Liver (tissue), 9 donors: ENCODE results near the gene SLC6A16. TPM values are rescaled to one million over a fixed set of nuclear protein-coding genes. Genes with fewer than 3 reads are reported as not detected.

Experiments used
- DNase-seq: peaks from one replicate; pipeline ENCODE4 v3.0.0-alpha.2; 2017; ENCODE audit warnings: low spot score
- H3K27ac ChIP-seq, 2 donors: one replicate each; pipeline ENCODE4 v1.7.0; 2013; ENCODE audit warnings: inconsistent platforms in 2 of 2, low read length in 2 of 2, control low read depth in 1 of 2, low read depth in 1 of 2, mild to moderate bottlenecking in 1 of 2
- H3K27me3 ChIP-seq, 4 donors: one replicate each; pipeline versions ENCODE4 v1.6.1 to v1.7.0; 2013; ENCODE audit warnings: low read length in 3 of 4, inconsistent platforms in 1 of 4, mild to moderate bottlenecking in 1 of 4, moderate library complexity in 1 of 4; ENCODE audit not compliant: control insufficient read depth in 4 of 4, insufficient read depth in 4 of 4
- H3K36me3 ChIP-seq, 4 donors: one replicate each; pipeline versions ENCODE4 v1.6.1 to v1.7.0; 2013; ENCODE audit warnings: low read length in 3 of 4, mild to moderate bottlenecking in 3 of 4, low read depth in 1 of 4, moderate library complexity in 1 of 4; ENCODE audit not compliant: control insufficient read depth in 4 of 4, insufficient read depth in 3 of 4
- H3K4me1 ChIP-seq, 4 donors: one replicate each; pipeline versions ENCODE4 v1.6.1 to v1.7.0; 2013; ENCODE audit warnings: low read length in 3 of 4, mild to moderate bottlenecking in 3 of 4, moderate library complexity in 1 of 4; ENCODE audit not compliant: control insufficient read depth in 4 of 4, insufficient read depth in 4 of 4
- H3K4me3 ChIP-seq, 3 donors: one replicate each; pipeline versions ENCODE4 v1.6.1 to v1.7.0; 2013; ENCODE audit warnings: low read length in 3 of 3, control low read depth in 1 of 3, low read depth in 1 of 3, mild to moderate bottlenecking in 1 of 3
- H3K9ac ChIP-seq, 2 donors: one replicate each; pipeline ENCODE4 v1.7.0; 2013; ENCODE audit warnings: low read length in 2 of 2, mild to moderate bottlenecking in 2 of 2, moderate library complexity in 2 of 2, control low read depth in 1 of 2, low read depth in 1 of 2
- H3K9me3 ChIP-seq, 4 donors: one replicate each; pipeline versions ENCODE4 v1.6.1 to v1.7.0; 2013; ENCODE audit warnings: low read length in 3 of 4; ENCODE audit not compliant: control insufficient read depth in 4 of 4
- ATF3 ChIP-seq: IDR thresholded peaks from 2 replicates; pipeline ENCODE4 v1.6.1; 2016; ENCODE audit warnings: antibody characterized with exemption
- CTCF ChIP-seq: fragments of 150-350 bp; IDR thresholded peaks from 2 replicates; pipeline ENCODE4 v1.5.1; 2017; ENCODE audit warnings: improper control_type of control experiment, low read depth, low read length; ENCODE audit not compliant: missing input control
- EGR1 ChIP-seq, 2 donors: IDR thresholded peaks; 2 replicates each; pipeline ENCODE4 v1.6.1; 2016 to 2018; ENCODE audit warnings: antibody characterized with exemption in 2 of 2, low read depth in 2 of 2
- FOXA1 ChIP-seq: IDR thresholded peaks from 2 replicates; pipeline ENCODE4 v1.6.1; 2016; ENCODE audit warnings: antibody characterized with exemption
- FOXA2 ChIP-seq: IDR thresholded peaks from 2 replicates; pipeline ENCODE4 v1.6.1; 2016; ENCODE audit warnings: antibody characterized with exemption
- GABPA ChIP-seq, 2 donors: IDR thresholded peaks in 1 of 2; conservative IDR thresholded peaks in 1 of 2; 2 replicates each; pipeline ENCODE4 v1.6.1; 2016; ENCODE audit warnings: antibody characterized with exemption in 2 of 2, mild to moderate bottlenecking in 1 of 2, moderate library complexity in 1 of 2
- HNF4A ChIP-seq, 2 donors: conservative IDR thresholded peaks; 2 replicates each; pipeline ENCODE4 v1.6.1; 2016; ENCODE audit warnings: antibody characterized with exemption in 2 of 2, mild to moderate bottlenecking in 2 of 2
- HNF4G ChIP-seq: IDR thresholded peaks from 2 replicates; pipeline ENCODE4 v1.6.1; 2016; ENCODE audit warnings: antibody characterized with exemption
- JUND ChIP-seq, 2 donors: IDR thresholded peaks; 2 replicates each; pipeline ENCODE4 v1.6.1; 2016; ENCODE audit warnings: antibody characterized with exemption in 2 of 2
- MAX ChIP-seq: IDR thresholded peaks from 2 replicates; pipeline ENCODE4 v1.6.1; 2016; ENCODE audit warnings: antibody characterized with exemption
- NR2F2 ChIP-seq: IDR thresholded peaks from 2 replicates; pipeline ENCODE4 v1.6.1; 2016; ENCODE audit warnings: antibody characterized with exemption
- RXRA ChIP-seq, 2 donors: IDR thresholded peaks; 2 replicates each; pipeline ENCODE4 v1.6.1; 2017 to 2018; ENCODE audit warnings: antibody characterized with exemption in 2 of 2, mild to moderate bottlenecking in 1 of 2
- SP1 ChIP-seq: IDR thresholded peaks from 2 replicates; pipeline ENCODE4 v1.6.1; 2018; ENCODE audit warnings: antibody characterized with exemption, mild to moderate bottlenecking
- TAF1 ChIP-seq: conservative IDR thresholded peaks from 2 replicates; pipeline ENCODE4 v1.6.1; 2016; ENCODE audit warnings: antibody characterized with exemption, mild to moderate bottlenecking
- YY1 ChIP-seq: IDR thresholded peaks from 2 replicates; pipeline ENCODE4 v1.6.1; 2016; ENCODE audit warnings: antibody characterized with exemption, mild to moderate bottlenecking
- ZBTB33 ChIP-seq: IDR thresholded peaks from 2 replicates; pipeline ENCODE4 v1.6.1; 2016; ENCODE audit warnings: antibody characterized with exemption
- WGBS: extraction: QIAGEN DNeasy Blood & Tissue Kit; methylation state at CpG from one replicate; pipeline ENCODE4 v1.1.7; 2013; 5-methylcytosine and 5-hydroxymethylcytosine counted together
- polyA plus RNA-seq, 2 donors: library from polyadenylated mRNA; stranded (reverse) in 1 of 2; unstranded in 1 of 2; fragments of 200-250 nt in 1 of 2; fragments of >200 nt in 1 of 2; fragmentation: Nextera tagmentation in 1 of 2; extraction: Ambion mirVana in 1 of 2; gene quantifications; one replicate each; pipeline versions ENCODE4 v1.2.1 to v1.2.3, GENCODE V29; 2013 to 2015
- total RNA-seq, 2 donors: library from RNA; depleted of rRNA; stranded (reverse); fragments of >200 nt; gene quantifications; one replicate each; pipeline ENCODE4 v1.2.3, GENCODE V29; 2014
- donor health status: healthy.
- donor health status: healthy.
- donor health status: healthy.
- donor health status: healthy.
- donor health status: healthy.

SLC6A16 gene
- total and polyA plus RNA-seq, 4 donors = 0.19 to 2.7 (median 1.5) TPM

GRCh38 chr19:49244256-49244655 lies 80.7 kb downstream of the SLC6A16 start:
- Histone ChIP-seq H3K27me3 (no peaks in the 10 kb centered on the region), H3K9me3 (no peaks in the 10 kb centered on the region), H3K36me3 (no peaks in the 10 kb centered on the region), H3K4me3 (no peak overlapping the region), H3K4me1 (no peaks in the 10 kb centered on the region), H3K27ac (no peak overlapping the region), H3K9ac (no peak overlapping the region)
- no peak for DNase-seq
- TF ChIP-seq JUND (IDR thresholded peaks at IDR 0.05) (no peak), TAF1 (no peak), FOXA1 (no peak), SP1 (no peak), GABPA (IDR thresholded peaks at IDR 0.05 in 1 of 2, conservative IDR thresholded peaks at IDR 0.05 in 1 of 2) (no peak), HNF4A (conservative IDR thresholded peaks at IDR 0.05) (no peak), FOXA2 (no peak), NR2F2 (no peak), HNF4G (no peak), EGR1 (IDR thresholded peaks at IDR 0.05; ENCODE audit: low read depth in 2 of 2) (no peak), ZBTB33 (no peak), YY1 (no peak), RXRA (IDR thresholded peaks at IDR 0.05) (no peak), ATF3 (no peak), MAX (no peak)
- 96% methylated on average over 9 of the region's 9 CpGs for WGBS

GRCh38 chr19:49243726-49244125 lies 81.3 kb downstream of the SLC6A16 start:
- H3K4me3 ChIP-seq = no peak overlapping the region
- no peaks in the 10 kb centered on the region for H3K36me3 ChIP-seq
- DNase-seq = no peak
- 89% methylated on average over 11 of the region's 11 CpGs for WGBS
- H3K27ac ChIP-seq = no peak overlapping the region
- H3K9me3 ChIP-seq = no peaks in the 10 kb centered on the region
- no peak for TF ChIP-seq YY1
- no peak for TF ChIP-seq JUND (IDR thresholded peaks at IDR 0.05)
- TF ChIP-seq SP1 = no peak
- TF ChIP-seq NR2F2 = no peak
- TF ChIP-seq MAX = no peak
- TF ChIP-seq FOXA2 = no peak
- no peak for TF ChIP-seq ZBTB33
- no peak for TF ChIP-seq TAF1
- no peak for TF ChIP-seq RXRA (IDR thresholded peaks at IDR 0.05)
- TF ChIP-seq FOXA1 = no peak
- TF ChIP-seq HNF4A (conservative IDR thresholded peaks at IDR 0.05) = no peak
- no peak for TF ChIP-seq GABPA (IDR thresholded peaks at IDR 0.05 in 1 of 2, conservative IDR thresholded peaks at IDR 0.05 in 1 of 2)
- no peak for TF ChIP-seq HNF4G
- no peak for TF ChIP-seq CTCF
- H3K9ac ChIP-seq = no peak overlapping the region
- H3K4me1 ChIP-seq = no peaks in the 10 kb centered on the region
- H3K27me3 ChIP-seq = no peaks in the 10 kb centered on the region
